Hematopoietic multipotent progenitor cell treated with erythropoietin and hydrocortisone succinate and interleukin-3 and kit ligand, for 6 days (in vitro differentiated cells): ENCODE measurements around the gene VPS35.
"Not testable (repeated sequence)": the region's sequence is repeated elsewhere in the genome, so short reads cannot be mapped to it uniquely, and the experiment has no call there.

ENCODE experiments used
- DNase-seq: peaks from one replicate; pipeline ENCODE4 v3.0.0-alpha.2; 2015

Gene VPS35

DNA sequence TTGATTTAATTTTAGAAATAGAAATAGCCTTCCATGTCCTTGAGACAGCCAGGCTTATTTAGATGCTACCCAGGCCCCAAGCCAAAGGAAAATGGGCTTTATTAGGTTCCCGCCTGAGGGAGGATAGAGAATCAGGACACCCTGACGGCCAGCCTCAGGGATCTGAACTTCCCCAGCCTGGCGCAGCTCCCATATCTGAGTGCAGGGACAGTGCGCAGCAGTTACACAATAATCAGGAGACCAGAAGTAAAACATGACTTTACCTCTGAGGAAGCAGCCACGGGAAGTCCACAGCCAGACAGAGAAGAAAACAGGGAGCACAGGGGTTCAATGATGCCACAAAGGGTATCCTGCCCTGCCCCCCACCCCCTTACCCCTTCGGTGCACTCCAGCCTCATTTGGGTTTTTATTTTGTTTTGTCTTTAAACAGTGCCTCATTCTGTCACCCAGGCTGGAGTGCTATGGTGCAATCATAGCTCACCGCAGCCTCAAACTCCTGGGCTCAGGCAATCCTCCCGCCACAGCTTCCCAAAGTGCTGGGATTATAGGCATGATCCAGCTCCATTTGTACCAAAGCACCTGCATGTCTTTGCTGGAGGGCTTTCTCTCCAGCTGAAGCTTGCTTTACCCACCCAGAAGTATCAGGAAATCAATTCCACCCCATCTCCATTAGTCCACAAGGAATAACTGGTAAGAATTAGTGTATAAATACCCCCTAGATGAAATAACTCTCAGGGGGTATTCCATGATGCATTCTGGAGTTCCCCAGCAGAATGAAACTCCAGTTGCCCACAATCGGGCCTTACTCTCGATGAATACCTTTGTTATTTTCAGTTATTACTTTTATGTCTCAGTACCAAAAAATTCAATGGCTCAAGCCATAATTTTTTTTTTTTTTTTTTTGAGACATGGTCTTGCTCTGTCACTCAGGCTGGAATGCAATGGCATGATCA is 22.4 kb upstream of the VPS35 start:
- no peak for DNase-seq

DNA sequence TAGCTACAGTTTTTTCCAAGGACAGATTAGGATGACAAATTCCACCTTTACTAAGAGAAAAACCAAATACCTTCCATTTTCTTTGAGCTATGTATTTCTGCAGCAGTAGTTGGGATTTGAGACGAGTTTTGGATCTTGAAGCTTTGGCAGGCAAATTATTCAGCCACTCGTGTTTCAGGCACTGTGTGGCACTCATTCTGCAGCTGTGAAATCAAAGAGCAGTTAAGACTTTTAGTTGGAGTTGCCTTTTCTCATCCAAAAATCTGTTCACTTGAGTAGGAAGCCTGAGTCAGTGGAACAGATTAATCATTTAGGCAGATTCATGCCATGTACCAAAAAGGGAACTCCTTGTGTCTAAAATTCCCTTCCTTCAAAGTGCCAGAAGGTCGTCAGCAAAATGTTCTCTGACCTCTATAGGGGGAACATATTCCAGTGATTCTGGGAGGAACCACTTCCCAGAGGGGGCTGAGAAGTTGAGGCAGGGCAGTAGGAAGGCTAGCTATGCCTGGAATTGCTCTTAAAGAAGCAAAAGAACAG is 20.6 kb upstream of the VPS35 start:
- no peak for DNase-seq

DNA sequence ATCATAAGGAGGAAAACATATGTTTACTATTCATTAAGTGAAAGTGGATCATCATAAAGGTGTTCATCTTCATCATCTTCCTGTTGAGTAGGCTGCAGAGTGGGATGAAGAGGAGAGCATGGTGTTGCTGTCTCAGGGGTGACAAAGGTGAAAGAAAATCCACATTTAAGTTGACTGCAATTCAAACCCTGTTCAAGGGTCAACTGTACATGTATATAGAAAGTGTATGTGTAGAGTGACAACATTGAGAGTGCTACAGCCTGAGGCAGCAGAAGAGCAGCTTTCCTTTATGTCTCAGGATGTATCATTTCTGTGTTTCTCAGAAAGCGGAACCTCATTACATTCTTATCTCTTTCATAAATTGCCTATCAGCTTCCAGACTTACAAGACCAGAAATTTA is 17.7 kb upstream of the VPS35 start:
- DNase-seq: no peak

DNA sequence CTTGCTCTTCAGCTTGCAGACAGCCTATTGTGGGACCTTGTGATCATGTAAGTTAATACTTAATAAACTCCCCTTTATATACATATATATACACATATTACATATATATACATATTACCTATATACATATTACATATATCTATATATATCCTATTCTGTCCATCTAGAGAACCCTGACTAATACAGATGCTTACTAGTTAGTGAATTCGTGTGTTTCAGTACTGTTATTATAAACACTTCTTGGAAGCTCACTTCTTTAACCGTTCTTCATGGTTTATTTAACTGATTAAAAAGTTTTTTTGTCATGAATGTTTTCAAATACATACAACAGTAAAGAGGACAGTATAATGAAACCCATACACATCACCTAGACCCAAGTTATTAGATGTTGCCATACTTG is 13.1 kb upstream of the VPS35 start:
- no peak for DNase-seq

DNA sequence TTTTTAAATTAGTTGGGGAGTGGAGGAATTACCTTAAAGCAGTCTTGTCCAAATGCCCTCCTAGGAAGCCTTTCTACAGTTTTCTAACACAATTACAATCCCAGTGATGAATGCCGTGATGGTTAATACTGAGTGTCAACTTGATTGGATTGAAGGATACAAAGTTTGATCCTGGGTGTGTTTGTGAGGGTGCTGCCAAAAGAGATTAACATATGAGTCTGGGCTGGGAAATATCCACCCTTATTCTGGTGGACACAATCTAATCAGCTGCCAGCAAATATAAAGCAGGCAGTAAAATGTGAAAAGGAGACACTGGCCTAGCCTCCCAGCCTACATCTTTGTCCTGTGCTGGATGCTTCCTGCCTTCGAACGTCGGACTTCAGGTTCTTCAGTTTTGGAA is 12.6 kb upstream of the VPS35 start:
- no peak for DNase-seq

DNA sequence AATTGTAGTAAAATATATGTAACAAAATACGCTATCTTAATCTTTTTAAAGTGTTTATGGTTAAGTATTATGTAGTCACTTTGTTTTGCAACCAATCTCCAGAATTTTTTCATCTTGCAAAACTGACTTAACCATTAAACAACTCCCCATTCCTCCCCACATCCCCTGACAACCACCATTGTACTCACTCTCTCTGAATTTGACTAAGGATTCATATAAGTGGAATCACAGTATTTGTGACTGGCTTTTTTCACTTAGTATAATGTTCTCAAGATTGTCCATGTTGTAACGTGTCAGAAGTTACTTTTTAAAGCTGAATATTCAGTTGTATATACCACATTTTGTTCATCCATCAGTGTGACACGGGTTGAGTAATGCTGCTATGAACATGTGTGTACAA is 11.1 kb upstream of the VPS35 start:
- no peak for DNase-seq

DNA sequence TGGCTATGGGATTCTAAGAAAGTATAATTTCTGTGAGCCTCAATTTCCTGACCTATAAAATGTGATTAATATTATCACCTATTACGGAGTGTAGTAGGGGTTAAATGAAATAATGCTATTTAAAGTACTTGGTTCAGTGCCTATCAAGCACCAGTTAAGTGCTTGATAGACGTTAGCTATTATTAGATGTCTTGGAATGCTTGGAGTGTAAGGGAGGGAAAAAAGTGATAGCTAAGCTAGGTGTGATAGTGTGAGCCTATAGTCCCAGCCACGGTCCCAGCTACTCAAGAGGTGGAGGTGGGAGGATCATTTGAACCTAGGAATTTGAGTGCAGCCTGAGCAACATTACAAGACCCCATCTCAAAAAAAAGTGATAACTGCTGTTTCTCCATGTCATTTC is 8.0 kb upstream of the VPS35 start:
- DNase-seq: no peak

DNA sequence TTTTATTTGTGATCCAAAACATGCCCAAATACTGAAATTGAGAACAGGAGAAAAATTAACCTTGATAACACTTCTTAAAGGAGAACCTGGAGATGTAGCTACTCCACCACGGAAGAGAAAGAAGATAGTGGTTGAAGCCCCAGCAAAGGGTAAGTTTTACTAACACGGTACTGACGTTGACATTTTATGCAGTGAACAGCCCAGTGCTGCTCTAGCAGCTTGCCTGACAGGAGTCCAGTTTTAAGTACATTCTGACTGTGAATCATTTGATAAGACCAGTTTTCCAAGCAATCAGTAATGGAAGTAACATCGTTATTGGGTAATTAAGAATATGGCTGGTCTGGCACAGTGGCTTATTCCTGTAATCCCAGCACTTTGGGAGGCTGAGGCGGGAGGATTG is 7.0 kb upstream of the VPS35 start:
- DNase-seq: no peak

DNA sequence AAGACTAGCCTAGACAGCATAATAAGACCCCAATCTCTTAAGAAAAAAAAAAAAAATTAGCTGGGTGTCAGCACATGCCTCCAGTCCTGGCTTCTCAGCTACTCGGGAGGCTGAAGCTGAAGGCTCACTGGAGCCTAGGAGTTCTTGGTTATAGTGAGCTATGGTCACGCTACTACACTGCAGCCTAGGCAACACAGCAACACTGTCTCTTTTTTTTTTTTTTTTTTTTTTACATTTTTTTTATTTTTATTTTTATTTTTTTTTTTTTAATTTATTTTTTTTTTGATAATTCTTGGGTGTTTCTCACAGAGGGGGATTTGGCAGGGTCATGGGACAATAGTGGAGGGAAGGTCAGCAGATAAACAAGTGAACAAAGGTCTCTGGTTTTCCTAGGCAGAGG is 4.6 kb upstream of the VPS35 start:
- no peak for DNase-seq

DNA sequence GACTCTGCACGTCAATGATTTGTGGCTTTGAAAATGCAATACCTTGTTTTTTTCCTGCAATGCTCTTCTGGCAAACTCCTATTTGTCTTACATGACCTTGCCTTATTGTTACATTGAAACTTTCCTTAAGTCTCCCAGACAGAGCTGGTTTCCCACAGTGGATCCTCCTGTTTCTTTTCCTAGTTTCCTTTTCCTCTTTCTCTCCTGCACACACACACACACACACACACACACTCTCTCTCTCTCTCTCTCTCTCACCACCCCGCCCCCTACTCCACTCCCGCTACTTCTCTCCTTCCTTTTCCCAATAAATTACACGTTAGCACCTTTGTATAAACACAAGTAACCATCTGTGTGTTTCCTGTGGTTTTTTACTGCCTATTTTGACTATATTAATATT is 2.7 kb upstream of the VPS35 start:
- no peak for DNase-seq

DNA sequence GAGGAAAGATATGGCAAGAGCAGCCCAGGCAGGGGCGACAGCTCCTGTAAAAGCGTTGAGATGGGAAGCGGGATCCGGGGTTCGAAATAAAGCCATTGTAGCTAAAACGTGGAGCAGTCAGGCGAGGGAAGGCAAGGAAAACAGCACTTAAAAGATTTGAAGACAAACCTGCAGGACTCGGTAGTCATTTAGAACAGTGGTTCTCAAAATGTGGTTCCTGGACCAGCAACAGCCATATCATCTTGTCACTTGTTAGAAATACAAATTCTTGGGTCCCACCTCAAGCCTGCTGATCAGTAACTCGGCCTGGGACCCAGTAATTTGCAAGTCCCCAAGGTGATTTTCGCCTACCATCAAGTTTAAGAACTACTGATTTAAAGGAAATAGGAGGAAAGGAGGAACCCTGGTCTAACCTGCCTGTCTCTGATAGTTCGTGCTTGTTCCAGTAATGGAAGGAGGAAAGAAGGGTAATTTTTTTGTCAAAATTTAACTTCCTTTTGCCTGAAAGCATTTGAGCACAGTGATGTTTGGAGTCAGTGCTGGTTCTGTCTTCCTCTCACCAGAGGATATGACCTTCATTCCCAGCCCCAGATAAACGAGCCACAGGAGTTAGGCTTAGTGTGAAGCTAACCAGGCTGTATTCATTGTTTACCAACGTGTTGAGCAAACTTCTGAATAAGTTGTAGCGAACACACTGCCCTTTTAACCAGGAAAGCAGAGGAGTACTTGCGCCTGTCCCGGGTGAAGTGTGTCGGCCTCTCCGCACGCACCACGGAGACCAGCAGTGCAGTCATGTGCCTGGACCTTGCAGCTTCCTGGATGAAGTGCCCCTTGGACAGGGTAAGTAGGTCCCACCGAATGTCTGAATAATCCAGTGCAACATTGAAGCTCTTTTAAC is 1.6 kb upstream of the VPS35 start:
- DNase-seq: no peak

DNA sequence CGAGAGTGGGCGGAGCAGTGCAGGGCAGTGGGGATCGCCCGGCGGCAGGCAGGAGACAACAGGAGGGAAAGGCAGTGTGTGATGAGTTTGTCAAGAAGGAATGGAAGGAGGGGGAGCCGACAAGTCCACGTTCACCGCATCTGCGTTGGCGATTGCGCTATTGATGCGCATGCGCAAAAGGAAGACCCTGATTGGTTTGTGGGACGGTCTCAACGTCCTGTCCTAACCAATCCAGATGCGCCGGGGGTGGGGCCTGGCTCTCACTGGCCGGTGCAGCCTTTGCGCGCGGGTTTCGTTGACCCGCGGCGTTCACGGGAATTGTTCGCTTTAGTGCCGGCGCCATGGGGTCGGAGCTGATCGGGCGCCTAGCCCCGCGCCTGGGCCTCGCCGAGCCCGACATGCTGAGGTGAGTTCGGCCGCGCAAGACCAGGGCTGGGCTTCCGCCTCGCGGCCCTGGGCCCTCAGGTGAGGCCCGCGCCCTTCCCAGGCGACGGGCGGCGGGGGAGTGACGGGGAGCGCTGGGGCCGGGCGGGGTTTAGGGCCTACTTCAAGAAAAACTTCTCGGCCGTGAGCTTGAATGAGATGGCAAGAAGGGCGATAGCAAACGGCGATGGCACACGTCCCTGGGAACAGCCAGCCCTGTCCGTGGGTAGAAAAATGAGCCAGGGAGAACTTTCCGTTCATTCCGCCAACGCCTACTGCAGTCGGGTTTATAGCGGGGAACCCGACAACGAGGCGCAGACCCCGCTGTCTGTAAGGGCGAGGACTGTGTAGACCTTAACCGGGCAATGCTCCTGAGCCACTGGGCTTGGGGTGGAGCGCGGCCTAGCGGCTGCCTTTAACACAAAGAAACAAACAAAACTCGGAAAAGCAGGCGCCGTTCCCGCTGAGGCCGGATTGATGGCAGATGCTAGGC is 645 bp upstream of the VPS35 start, which contains the start of gene ORC6:
Gene ORC6 (plus strand): TSS at position 295 of the 916 bp plus-strand sequence. CDS start 47 bp downstream, at position 342.
- peak; percentile 99 for DNase-seq

DNA sequence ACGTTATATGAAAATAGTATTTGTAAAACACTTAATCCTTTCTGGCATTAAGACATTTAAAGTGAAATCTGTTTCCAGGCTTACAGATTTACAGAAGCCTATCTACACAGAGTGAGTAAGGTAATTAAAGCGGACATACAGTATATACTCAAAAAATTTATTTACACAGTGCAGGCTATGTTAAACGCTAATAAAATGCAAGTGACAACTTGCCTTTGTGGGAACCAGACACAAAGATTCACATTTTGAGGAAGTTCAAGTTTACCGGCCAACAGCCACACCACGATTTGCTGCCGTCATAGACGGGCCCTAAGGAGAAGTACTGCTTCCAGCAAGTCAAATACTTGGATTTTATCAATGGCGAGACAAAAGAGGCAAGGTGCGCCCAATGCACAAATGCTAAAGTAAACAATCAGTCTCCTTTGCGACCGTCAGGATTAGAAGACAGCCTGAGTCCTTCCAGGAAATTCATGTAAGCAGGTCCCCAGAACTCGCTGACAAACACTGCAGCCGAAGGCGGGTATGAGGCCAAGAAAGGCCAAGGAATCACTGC is 801 bp downstream of the VPS35 start:
- DNase-seq: peak; percentile 71

DNA sequence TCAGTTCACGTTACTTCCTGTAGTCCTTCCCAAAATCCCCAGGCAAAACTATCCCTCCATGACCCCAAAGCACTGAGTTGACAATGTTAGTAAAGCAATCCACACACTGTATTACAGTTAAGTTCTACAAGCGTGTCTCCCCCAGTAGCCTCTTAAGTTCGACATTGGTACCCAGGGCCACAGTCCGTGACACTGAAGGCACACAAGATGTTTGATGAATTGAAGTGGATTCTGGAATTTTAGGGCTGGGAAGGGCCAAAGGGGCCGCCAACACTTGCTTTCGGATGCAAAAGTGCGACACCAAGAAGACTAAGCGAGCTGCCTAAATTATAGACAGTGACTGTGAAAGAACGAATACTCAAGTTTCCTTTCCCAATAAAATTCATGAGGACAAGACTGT is 1.5 kb downstream of the VPS35 start:
- DNase-seq: no peak

DNA sequence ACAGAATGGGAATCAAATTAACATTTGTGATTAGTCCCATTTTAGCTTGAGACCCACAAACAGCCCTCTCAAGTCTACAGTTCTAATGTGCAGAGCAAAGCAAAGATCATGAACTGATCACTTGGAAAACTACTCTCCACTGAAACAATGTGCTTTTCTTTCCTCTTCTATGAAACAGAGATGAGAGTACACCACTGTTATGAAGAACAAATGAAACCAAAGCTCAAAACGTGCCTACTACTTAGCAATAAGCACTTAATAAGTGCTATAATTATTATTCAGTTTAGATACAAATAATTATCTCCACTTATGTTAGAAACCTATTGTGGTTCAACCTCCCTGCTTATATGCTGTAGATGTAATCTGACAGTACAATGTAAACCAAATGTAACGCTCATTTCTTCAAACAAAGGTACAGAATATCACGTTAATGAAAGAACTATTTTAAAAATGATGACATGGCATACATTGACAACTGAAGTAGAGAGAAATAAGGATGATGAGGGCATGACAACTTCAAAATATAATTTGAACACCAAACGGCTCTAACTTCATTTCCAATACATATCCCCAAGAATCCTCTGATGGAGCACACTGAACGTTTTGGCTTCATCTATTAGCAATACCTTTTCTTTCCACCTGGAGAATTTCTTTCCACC is 2.0 kb downstream of the VPS35 start:
- DNase-seq: no peak

DNA sequence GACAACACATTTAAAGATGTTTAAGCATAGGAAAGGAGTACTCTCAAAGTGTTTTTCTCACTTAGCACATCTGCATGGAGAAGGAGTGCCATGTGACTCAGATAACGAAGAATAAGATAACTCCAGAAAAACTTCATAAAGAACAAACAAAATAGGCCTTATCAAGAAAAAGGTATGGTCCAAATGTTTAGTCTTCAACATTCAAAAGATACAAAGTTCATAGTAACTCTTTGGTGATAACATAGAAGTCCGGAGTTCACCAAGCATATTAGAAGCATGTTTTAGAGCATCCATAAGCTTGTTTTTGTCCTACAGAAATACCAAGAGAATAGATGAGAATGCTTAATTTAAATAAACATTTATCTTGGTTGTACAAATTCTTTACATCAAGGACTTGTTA is 7.1 kb downstream of the VPS35 start:
- not testable (repeated sequence) for DNase-seq

DNA sequence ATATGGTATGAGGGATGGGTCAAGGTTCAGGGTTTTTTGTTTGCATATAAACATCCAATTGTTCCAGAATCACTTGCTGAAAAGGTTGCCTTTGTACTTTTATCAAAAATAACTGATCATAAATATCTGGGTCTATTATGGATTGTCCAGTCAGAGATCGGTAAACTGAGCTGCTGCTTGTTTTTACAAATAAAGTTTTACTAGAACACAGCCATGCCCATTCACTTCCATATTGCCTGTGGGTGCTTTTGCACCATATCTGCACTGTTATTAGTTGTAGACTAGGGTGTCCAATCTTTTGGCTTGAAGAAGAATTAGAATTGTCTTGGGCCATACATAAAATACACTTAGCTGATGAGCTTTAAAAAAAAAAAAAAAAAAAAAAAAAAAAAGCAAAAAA is 11.0 kb downstream of the VPS35 start:
- DNase-seq: not testable (repeated sequence)

DNA sequence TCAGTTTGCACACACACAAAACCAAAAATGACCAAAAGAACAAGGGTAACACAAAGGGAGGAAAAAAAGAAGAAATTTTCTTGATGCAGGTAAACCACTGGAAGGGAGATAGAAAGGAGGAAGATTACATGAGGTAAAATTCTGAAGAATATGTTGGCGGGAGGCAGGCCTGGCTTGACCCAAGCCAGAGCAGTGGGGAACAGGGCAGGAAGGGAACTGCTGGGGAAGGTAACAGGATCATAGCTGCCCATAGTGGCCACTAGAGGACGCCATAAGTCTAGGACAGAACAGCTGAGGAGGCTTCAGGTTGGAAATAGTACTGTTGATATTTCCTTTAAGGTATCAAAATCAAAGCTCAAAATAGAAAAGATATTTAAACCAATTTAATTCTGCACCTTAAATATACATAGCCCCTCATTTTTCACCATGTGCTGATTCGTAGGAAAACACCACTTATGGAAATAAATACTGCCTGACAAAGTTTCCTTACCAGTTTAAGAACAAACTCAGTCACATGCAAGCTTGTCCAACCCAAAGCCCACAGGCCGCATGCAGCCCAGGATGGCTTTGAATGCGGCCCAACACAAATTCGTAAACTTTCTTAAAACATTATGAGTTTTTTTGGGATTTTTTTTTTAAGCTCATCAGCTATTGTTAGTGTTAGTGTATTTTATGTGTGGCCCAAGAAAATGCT is 15.5 kb downstream of the VPS35 start:
- peak; percentile 88 for DNase-seq

DNA sequence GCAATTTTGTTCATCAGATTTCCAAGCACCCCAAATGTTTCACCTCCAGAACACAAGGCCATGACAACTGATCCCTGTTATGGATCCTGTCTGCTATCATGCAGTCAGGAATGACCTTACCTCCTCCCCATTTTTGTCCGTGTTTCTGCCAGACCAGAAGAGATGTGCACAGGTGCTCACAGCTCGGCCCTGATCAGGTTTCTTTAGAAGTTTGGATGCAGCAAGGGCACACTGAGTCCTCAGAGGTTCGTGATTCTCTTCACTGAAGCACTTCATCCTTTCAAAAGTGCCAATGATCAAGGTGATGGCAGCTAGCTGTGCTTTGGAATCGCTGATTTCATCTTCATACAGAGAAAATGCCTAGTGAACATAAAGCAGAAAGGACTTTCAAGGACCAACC is 26.9 kb downstream of the VPS35 start:
- no peak for DNase-seq

DNA sequence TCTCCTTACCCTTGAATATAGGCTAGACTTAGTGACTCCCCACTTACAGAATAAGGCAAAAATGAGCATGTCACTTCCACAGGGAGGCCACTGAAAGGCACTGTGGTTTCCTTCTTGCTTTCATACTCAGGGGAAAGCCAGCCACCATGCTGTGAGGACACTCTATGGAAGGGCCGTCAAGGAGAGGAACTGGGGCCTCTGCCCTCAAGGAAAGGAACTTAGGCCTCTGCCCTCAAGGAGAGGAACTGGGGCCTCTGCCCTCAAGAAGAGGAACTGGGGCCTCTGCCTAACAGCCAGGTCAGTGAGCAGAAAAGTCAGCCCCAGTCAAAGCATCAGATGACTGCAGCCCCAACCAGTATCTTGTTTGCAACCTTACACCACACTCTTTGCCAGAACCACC is 30.1 kb downstream of the VPS35 start:
- DNase-seq: peak; percentile 73

DNA sequence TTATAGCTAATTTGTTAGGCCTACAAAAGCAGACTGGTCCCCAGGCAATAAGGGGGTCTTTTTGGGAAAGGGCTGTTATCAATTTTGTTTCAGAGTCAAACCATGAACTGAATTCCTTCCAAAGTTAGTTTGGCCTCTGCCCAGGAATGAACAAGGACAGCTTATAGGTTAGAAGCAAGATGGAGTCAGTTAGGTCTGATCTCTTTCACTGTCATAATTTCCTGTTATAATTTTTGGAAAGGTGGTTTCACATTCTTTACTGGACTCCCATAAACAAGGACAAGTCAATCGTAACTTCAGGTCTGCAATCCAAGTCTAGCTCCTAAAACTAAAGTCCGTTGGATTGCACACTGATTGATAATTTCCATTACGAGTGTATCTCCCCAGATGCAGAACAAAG is 37.7 kb downstream of the VPS35 start:
- DNase-seq: no peak
